Stimulated activated CD8-positive, alpha-beta memory T cell treated with anti-CD3 and anti-CD28 coated beads, Interleukin-15, amount 100 ng/mL, for 24 hours (primary cell): ENCODE results near the gene STS.

Experiments
- DNase-seq: peaks from one replicate; pipeline ENCODE4 v3.0.0-alpha.2; 2020; ENCODE audit warnings: low read depth

STS gene

GRCh38 chrX:7188672-7189071 lies 41.2 kb downstream of the STS start:
- no peak for DNase-seq

- DNase-seq, result no peak
These were observed 42.6 kb downstream of the STS start for GRCh38 chrX:7190157-7190556.

- DNase-seq, result no peak
These were observed 44.2 kb downstream of the STS start for GRCh38 chrX:7191681-7192110.

GRCh38 chrX:7192871-7193270 lies 45.4 kb downstream of the STS start:
- DNase-seq, result no peak

GRCh38 chrX:7194606-7195005 lies 47.1 kb downstream of the STS start:
- DNase-seq, result no peak
